Stimulated activated CD4-positive, alpha-beta T cell treated with anti-CD3 and anti-CD28 coated beads, Interleukin-15, amount 100 ng/mL, for 1 hour (primary cell): ENCODE data around the gene KCNK18.

ENCODE experiments used
- DNase-seq, 2 donors: peaks; one replicate each; pipeline ENCODE4 v3.0.0-alpha.2; 2020; ENCODE audit warnings: low read depth in 1 of 2, low spot score in 1 of 2

KCNK18 gene

GRCh38 chr10:117197189-117197588, at the start of gene KCNK18:
Gene KCNK18, plus strand, starts transcription at chr10:117197489. Its CDS starts 0 bp downstream, at chr10:117197489.
- no peak for DNase-seq

GRCh38 chr10:117148284-117148683, 49.0 kb upstream of the KCNK18 start:
- no peak for DNase-seq

- DNase-seq = no peak
Measured at GRCh38 chr10:117152668-117153067, 44.6 kb upstream of the KCNK18 start.

- DNase-seq = no peak
Measured at GRCh38 chr10:117158297-117158696, 39.0 kb upstream of the KCNK18 start.

- DNase-seq = no peak
Measured at GRCh38 chr10:117159390-117159789, 37.9 kb upstream of the KCNK18 start.

- DNase-seq = no peak
Measured at GRCh38 chr10:117160567-117160966, 36.7 kb upstream of the KCNK18 start.

- no peak for DNase-seq
Measured at GRCh38 chr10:117161386-117162033, 35.8 kb upstream of the KCNK18 start.

GRCh38 chr10:117162093-117163060, 34.9 kb upstream of the KCNK18 start:
- DNase-seq = no peak

GRCh38 chr10:117163061-117163953, 34.0 kb upstream of the KCNK18 start:
- DNase-seq = no peak

GRCh38 chr10:117163954-117164548, 33.2 kb upstream of the KCNK18 start:
- DNase-seq = no peak

GRCh38 chr10:117164592-117165537, 32.4 kb upstream of the KCNK18 start:
- DNase-seq = no peak

- DNase-seq = no peak
Measured at GRCh38 chr10:117165538-117166417, 31.5 kb upstream of the KCNK18 start.

GRCh38 chr10:117166418-117167345, 30.6 kb upstream of the KCNK18 start:
- DNase-seq = no peak

- DNase-seq = no peak
Measured at GRCh38 chr10:117167346-117167788, 29.9 kb upstream of the KCNK18 start.

GRCh38 chr10:117167789-117168674, 29.3 kb upstream of the KCNK18 start:
- peak; percentile 42 to 67 for DNase-seq

- no peak for DNase-seq
Measured at GRCh38 chr10:117168729-117169128, 28.6 kb upstream of the KCNK18 start.

- no peak for DNase-seq
Measured at GRCh38 chr10:117169480-117169879, 27.8 kb upstream of the KCNK18 start.
